ENCODE measurements around the gene VIPR2.

The VIPR2 gene

GRCh38 chr7:159093351-159093971 is 51.2 kb downstream of the VIPR2 start:
- H3K27ac ChIP-seq = no peak overlapping the region
- TF ChIP-seq, protein P1, sequence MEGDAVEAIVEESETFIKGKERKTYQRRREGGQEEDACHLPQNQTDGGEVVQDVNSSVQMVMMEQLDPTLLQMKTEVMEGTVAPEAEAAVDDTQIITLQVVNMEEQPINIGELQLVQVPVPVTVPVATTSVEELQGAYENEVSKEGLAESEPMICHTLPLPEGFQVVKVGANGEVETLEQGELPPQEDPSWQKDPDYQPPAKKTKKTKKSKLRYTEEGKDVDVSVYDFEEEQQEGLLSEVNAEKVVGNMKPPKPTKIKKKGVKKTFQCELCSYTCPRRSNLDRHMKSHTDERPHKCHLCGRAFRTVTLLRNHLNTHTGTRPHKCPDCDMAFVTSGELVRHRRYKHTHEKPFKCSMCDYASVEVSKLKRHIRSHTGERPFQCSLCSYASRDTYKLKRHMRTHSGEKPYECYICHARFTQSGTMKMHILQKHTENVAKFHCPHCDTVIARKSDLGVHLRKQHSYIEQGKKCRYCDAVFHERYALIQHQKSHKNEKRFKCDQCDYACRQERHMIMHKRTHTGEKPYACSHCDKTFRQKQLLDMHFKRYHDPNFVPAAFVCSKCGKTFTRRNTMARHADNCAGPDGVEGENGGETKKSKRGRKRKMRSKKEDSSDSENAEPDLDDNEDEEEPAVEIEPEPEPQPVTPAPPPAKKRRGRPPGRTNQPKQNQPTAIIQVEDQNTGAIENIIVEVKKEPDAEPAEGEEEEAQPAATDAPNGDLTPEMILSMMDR (conservative IDR thresholded peaks at IDR 0.05) = no peak
- no peak for TF ChIP-seq ZFX (IDR thresholded peaks at IDR 0.05)

GRCh38 chr7:159092701-159093121 is 52.0 kb downstream of the VIPR2 start:
- TF ChIP-seq, protein P1 (conservative IDR thresholded peaks at IDR 0.05) = no peak
- TF ChIP-seq ZFX (IDR thresholded peaks at IDR 0.05) = no peak
- H3K27ac ChIP-seq = no peak overlapping the region

DNA sequence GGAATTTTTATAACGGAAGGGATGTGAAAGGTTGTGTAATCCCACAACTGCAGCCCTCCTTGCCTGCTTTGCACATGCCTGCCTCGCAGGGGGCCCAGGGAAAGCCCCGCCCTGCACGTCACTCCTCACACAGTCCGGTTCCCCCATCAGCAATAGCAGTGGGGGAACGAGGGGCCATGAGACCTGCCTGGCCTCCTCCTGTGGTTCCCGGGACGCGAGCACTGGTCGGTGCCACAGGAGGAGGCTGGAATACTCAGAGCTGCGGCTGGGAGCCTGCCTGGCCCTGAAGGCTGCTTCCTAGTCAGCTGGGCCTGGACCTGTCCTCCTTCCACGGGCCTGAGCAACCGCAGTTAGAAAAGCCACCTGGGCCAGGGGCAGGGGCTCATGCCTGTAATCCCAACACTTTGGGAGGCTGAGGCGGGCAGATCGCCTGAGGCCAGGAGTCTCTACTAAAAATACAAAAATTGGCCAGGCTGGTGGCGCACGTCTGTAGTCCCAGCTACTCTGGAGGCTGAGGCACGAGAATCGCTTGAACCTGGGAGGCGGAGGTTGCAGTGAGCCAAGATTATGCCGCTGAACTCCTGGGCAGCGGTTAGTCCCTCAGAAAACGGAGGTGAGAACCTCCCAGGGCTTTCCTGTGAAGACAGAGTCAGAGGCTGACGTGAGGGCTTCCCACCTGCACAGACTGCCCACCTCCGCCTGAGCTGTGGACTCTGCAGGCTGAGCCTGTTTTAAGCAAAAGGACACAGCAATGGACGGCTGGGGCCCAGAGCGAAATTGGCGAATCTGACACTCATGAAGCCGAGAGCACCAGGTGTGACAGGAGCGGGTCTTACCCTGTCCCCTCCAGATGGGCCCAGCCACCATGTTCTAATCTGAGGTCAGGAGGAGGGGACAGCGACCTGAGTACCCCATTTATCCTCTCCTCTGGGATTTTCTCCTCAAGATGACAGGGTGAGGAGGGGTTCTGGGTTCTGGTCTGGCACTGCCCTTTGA is 52.9 kb downstream of the VIPR2 start:
- no peak for TF ChIP-seq ZFX (IDR thresholded peaks at IDR 0.05)
- TF ChIP-seq, protein P1 (conservative IDR thresholded peaks at IDR 0.05) = no peak
- H3K27ac ChIP-seq = no peak overlapping the region

- TF ChIP-seq, protein P1 (conservative IDR thresholded peaks at IDR 0.05) = no peak
- TF ChIP-seq ZFX (IDR thresholded peaks at IDR 0.05) = no peak
- no peak overlapping the region for H3K27ac ChIP-seq
Observed at GRCh38 chr7:159091041-159091440, 53.6 kb downstream of the VIPR2 start.

GRCh38 chr7:159088016-159088865 is 56.4 kb downstream of the VIPR2 start:
- no peak overlapping the region for H3K27ac ChIP-seq
- TF ChIP-seq, protein P1 (conservative IDR thresholded peaks at IDR 0.05) = no peak
- TF ChIP-seq ZFX (IDR thresholded peaks at IDR 0.05) = no peak

- H3K27ac ChIP-seq = no peak overlapping the region
- TF ChIP-seq ZFX (IDR thresholded peaks at IDR 0.05) = no peak
- TF ChIP-seq, protein P1 (conservative IDR thresholded peaks at IDR 0.05) = no peak
Observed at GRCh38 chr7:159086301-159086925, 58.3 kb downstream of the VIPR2 start.
